IPS-15b (cell line): Measurements from ENCODE around the gene BMF.
A peak's percentile ranks its signal among the peaks of the same experiment; 100 is the strongest.
"Not testable (repeated sequence)": the region's sequence is repeated elsewhere in the genome, so short reads cannot be mapped to it uniquely, and the experiment has no call there.

Source experiments
- H3K27me3 ChIP-seq: one replicate; pipeline ENCODE4 v1.6.1; 2013; ENCODE audit warnings: low read length; ENCODE audit not compliant: control insufficient read depth, insufficient read depth
- H3K36me3 ChIP-seq: one replicate; pipeline ENCODE4 v1.6.1; 2013; ENCODE audit warnings: low read length; ENCODE audit not compliant: control insufficient read depth, insufficient read depth
- H3K4me1 ChIP-seq: one replicate; pipeline ENCODE4 v1.6.1; 2013; ENCODE audit warnings: mild to moderate bottlenecking, low read length; ENCODE audit not compliant: control insufficient read depth, insufficient read depth
- H3K4me3 ChIP-seq: one replicate; pipeline ENCODE4 v1.5.1; 2013; ENCODE audit warnings: low read depth, low read length
- H3K9ac ChIP-seq: one replicate; pipeline ENCODE4 v1.6.1; 2013; ENCODE audit warnings: low read depth, mild to moderate bottlenecking, low read length
- H3K9me3 ChIP-seq: one replicate; pipeline ENCODE4 v1.6.1; 2013; ENCODE audit warnings: mild to moderate bottlenecking, low read length; ENCODE audit not compliant: control insufficient read depth, insufficient read depth

BMF gene

GRCh38 chr15:40124333-40124732, 15.7 kb upstream of the BMF start:
- not testable (repeated sequence) for H3K27me3 ChIP-seq, H3K4me3 ChIP-seq, H3K4me1 ChIP-seq, H3K9ac ChIP-seq, H3K9me3 ChIP-seq, H3K36me3 ChIP-seq

- not testable (repeated sequence) for H3K27me3 ChIP-seq, H3K9me3 ChIP-seq, H3K36me3 ChIP-seq, H3K9ac ChIP-seq, H3K4me3 ChIP-seq, H3K4me1 ChIP-seq
Measured at GRCh38 chr15:40123863-40124262, 15.2 kb upstream of the BMF start.

- not testable (repeated sequence) for H3K27me3 ChIP-seq, H3K4me3 ChIP-seq, H3K9me3 ChIP-seq, H3K36me3 ChIP-seq, H3K9ac ChIP-seq, H3K4me1 ChIP-seq
Measured at GRCh38 chr15:40122989-40123388, 14.3 kb upstream of the BMF start.

- no peaks in the 10 kb centered on the region for H3K27me3 ChIP-seq
- no peaks in the 10 kb centered on the region for H3K4me1 ChIP-seq
- no peak overlapping the region for H3K4me3 ChIP-seq
- H3K9me3 ChIP-seq: no peaks in the 10 kb centered on the region
- no peaks in the 10 kb centered on the region for H3K36me3 ChIP-seq
- no peak overlapping the region for H3K9ac ChIP-seq
Measured at GRCh38 chr15:40121911-40122638, 13.4 kb upstream of the BMF start.

- H3K4me1 ChIP-seq: peaks cover 4% of the 10 kb centered on the region
- H3K9ac ChIP-seq: no peak overlapping the region
- H3K36me3 ChIP-seq: no peaks in the 10 kb centered on the region
- H3K27me3 ChIP-seq: no peaks in the 10 kb centered on the region
- no peaks in the 10 kb centered on the region for H3K9me3 ChIP-seq
- no peak overlapping the region for H3K4me3 ChIP-seq
Measured at GRCh38 chr15:40118473-40118872, 9.8 kb upstream of the BMF start.

GRCh38 chr15:40115670-40116093, 7.0 kb upstream of the BMF start:
- Histone ChIP-seq H3K9ac (no peak overlapping the region), H3K4me3 (no peak overlapping the region), H3K4me1 (peaks cover 9% of the 10 kb centered on the region), H3K27me3 (no peaks in the 10 kb centered on the region), H3K36me3 (no peaks in the 10 kb centered on the region), H3K9me3 (no peaks in the 10 kb centered on the region)

- H3K9me3 ChIP-seq, H3K4me1 ChIP-seq, H3K9ac ChIP-seq, H3K27me3 ChIP-seq, H3K4me3 ChIP-seq, H3K36me3 ChIP-seq: not testable (repeated sequence)
Measured at GRCh38 chr15:40115106-40115505, 6.4 kb upstream of the BMF start.

GRCh38 chr15:40114218-40114617, 5.5 kb upstream of the BMF start:
- Histone ChIP-seq H3K36me3 (no peaks in the 10 kb centered on the region), H3K4me1 (peaks cover 11% of the 10 kb centered on the region), H3K9ac (no peak overlapping the region), H3K4me3 (no peak overlapping the region), H3K27me3 (no peaks in the 10 kb centered on the region), H3K9me3 (no peaks in the 10 kb centered on the region)

- Histone ChIP-seq H3K4me1 (peaks cover 11% of the 10 kb centered on the region), H3K36me3 (no peaks in the 10 kb centered on the region), H3K9me3 (no peaks in the 10 kb centered on the region), H3K9ac (no peak overlapping the region), H3K4me3 (no peak overlapping the region), H3K27me3 (peaks cover 3% of the 10 kb centered on the region)
Measured at GRCh38 chr15:40112789-40113188, 4.1 kb upstream of the BMF start.

GRCh38 chr15:40111888-40112287, 3.2 kb upstream of the BMF start:
- Histone ChIP-seq H3K36me3 (no peaks in the 10 kb centered on the region), H3K9me3 (no peaks in the 10 kb centered on the region), H3K9ac (no peak overlapping the region), H3K27me3 (peaks cover 8% of the 10 kb centered on the region), H3K4me1 (peaks cover 15% of the 10 kb centered on the region), H3K4me3 (no peak overlapping the region)

GRCh38 chr15:40110866-40111550, 2.3 kb upstream of the BMF start:
- no peaks in the 10 kb centered on the region for H3K36me3 ChIP-seq
- H3K9me3 ChIP-seq: no peaks in the 10 kb centered on the region
- peaks cover 8% of the 10 kb centered on the region for H3K27me3 ChIP-seq
- peaks cover 18% of the 10 kb centered on the region for H3K4me1 ChIP-seq
- H3K4me3 ChIP-seq: no peak overlapping the region
- H3K9ac ChIP-seq: no peak overlapping the region

GRCh38 chr15:40108061-40108854, 421 bp downstream of the BMF start:
- H3K4me3 ChIP-seq: peak overlapping the region; percentile 90
- peaks cover 11% of the 10 kb centered on the region for H3K27me3 ChIP-seq
- H3K9me3 ChIP-seq: no peaks in the 10 kb centered on the region
- peaks cover 5% of the 10 kb centered on the region for H3K36me3 ChIP-seq
- no peak overlapping the region for H3K9ac ChIP-seq
- peaks cover 34% of the 10 kb centered on the region for H3K4me1 ChIP-seq
